H1 (cell line): ENCODE results near the gene CHST11. TPM values are rescaled to one million over a fixed set of nuclear protein-coding genes. Genes with fewer than 3 reads are reported as not detected.

Experiments
- BRCA1 ChIP-seq: IDR thresholded peaks from 2 replicates; pipeline ENCODE4 v1.6.1; 2012; ENCODE audit warnings: low read depth, low read length, improper control_type of control experiment
- CBX8 ChIP-seq: fragments of 300-800, 300-1000 bp; sonication (generic); IDR thresholded peaks from 2 replicates; pipeline ENCODE4 v1.7.1; 2016; ENCODE audit warnings: low read depth, low read length, borderline replicate concordance
- EZH2 ChIP-seq: fragments of 200-600 bp; sonication (generic); IDR thresholded peaks from 2 replicates; pipeline ENCODE4 v1.7.1; 2012; ENCODE audit warnings: low read depth, mild to moderate bottlenecking, moderate library complexity, low read length, inconsistent platforms; ENCODE audit not compliant: severe bottlenecking
- SP1 ChIP-seq: IDR thresholded peaks from 2 replicates; pipeline ENCODE4 v1.6.1; 2011; ENCODE audit warnings: low read depth, low read length
- SP4 ChIP-seq: IDR thresholded peaks from 2 replicates; pipeline ENCODE4 v1.6.1; 2012; ENCODE audit warnings: low read length, inconsistent platforms
- polyA plus RNA-seq, 7 experiments: library from polyadenylated mRNA; depleted of rRNA in 3 of 7; stranded (reverse) in 5 of 7; unstranded in 2 of 7; fragments of >200 nt in 5 of 7; fragments of 200-250 nt in 2 of 7; gene quantifications; 1 replicate in 5 of 7; 2 replicates in 1 of 7; 4 replicates in 1 of 7; pipeline versions ENCODE4 v1.2.1 to v1.2.3, GENCODE V29; 2011 to 2013; ENCODE audit warnings: missing spikeins in 2 of 7, mixed read lengths in 2 of 7
- total RNA-seq: library from RNA; stranded (reverse); fragmentation: NEBNext Ultra II Directional; extraction: Animal tissue kit (Norgen Biotek cat#: 25700); gene quantifications from 2 replicates; pipeline ENCODE4 v1.2.1, GENCODE V29; 2021

Gene CHST11
- total and polyA plus RNA-seq, 2 of the 8 experiments (the other 6 are each of a cell fraction or from before 2014, with no cell fraction given), result 14.4 to 20.8 TPM

- TF ChIP-seq EZH2 (no peak), SP1 (no peak), SP4 (no peak), CBX8 (no peak), BRCA1 (no peak)
- TF ChIP-seq, all 59 proteins: peak for 0
Measured at GRCh38 chr12:104477510-104478390, 21.0 kb downstream of the CHST11 start (continued).
